Measurements from ENCODE around the gene NKIRAS2.
A peak's percentile ranks its signal among the peaks of the same experiment; 100 is the strongest.

The NKIRAS2 gene

DNA sequence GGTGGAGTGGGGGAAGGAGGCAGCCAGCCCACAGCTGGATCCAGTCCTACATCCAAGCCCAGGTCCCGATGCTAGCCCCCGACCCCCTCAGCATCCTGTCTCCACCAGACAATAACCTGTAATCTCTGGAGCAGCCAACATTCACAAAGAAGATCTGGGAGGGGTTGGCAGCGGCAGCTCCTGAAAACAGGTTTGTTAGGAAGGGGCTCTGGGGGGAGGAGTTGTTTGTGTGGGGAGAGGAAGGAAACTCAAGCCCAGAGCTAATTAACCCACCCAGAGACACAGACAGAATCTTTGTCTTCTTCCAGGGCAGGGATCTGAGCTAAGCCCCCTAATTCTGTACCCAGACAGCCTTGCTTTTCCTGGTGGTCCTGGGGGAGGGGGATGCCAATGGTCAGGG lies 35.1 kb downstream of the NKIRAS2 start:
- no peak for DNase-seq (ENCODE audit: low spot score)

DNA sequence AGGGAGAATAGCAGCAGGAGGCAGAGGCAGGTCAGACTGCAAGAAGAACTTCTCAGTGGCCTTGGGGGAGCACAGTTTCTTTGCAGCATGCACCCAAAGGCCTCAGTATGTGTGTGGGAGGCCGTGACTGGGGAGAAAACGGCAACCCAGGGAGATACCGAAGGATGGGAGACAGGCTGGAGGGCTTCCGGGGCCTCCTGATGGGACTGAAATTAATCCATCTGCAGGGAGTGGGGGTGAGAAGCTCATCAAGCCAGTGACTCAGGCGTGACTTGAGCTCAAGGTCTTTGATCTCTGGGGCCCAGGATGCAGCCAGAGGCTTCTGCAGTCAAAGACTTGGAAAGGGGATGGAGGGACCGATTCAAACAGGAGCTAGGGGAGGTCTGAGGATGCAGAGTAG lies 35.6 kb downstream of the NKIRAS2 start:
- peak; percentile 28 for DNase-seq (ENCODE audit: low spot score)

DNA sequence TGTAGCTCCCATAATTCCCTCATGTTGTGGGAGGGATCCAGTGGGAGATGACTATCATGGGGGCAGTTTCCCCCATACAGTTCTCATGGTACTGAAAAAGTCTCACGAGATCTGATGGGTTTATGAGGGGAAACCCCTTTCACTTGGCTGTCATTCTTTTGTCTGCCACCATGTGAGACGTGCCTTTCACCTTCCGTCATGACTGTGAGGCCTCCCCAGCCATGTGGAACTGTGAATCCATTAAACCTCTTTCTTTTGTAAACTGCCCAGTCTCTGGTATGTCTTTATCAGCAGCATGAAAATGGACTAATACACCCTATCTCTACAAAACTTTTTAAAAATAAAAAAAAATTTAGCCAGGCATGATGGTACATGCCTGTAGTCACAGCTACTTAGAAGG lies 36.7 kb downstream of the NKIRAS2 start:
- no peak for DNase-seq (ENCODE audit: low spot score)

DNA sequence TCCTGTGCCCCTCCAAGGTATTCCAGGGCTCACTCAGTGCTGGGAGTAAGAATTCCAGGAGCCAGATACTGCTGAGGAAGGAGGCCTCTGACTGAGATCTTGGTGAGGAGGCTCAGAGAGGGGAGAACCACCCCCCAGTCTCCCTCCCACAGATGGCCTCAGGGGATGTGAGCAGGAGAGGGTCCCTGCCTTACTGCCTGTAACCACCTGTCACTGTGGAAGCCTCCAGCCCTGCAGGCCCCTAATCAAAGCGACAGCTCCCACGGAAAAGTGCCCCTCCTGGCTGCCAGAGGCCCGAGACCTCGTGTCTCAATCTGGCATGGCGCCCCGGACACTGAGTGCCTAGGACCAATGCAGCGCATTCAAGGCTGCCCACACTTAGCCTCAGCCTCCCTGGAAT lies 38.2 kb downstream of the NKIRAS2 start:
- DNase-seq (ENCODE audit: low spot score), result no peak

DNA sequence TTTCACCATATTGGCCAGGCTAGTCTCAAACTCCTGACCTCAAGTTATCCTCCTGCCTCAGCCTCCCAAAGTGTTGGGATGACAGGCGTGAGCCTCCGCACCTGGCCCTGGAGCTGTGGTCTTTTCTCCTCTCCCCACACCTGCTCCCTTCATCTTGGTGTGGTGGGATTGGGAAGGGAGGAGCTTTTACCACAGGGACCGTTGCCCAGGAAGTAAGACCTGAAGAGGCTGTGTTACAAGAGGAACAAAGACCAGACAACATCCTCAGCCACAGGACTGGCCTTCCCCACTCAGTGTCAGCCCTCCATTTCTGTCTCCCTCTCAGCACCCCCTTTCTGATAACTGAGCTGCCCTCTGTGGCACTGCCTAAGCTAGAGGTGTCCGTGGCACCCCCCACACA lies 39.9 kb downstream of the NKIRAS2 start:
- DNase-seq (ENCODE audit: low spot score), result no peak

DNA sequence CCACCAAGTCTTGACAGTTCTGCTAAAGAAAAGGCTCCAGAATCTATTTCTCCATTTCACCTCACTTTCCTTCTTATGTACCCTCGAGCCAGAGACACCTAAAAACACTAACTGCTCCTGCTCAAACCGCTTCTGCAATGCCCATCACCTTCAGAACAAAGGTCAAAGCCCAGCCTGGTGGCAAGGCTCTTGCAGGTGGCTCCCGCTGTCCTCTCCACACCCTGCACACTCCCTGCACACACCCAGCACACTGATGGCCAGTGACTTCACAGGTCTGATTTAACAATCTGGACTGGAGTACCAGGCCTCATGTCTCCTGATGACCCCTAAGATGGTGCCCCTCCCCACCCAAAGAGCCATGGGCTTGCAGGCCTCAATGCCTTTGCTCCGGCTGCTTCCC lies 40.3 kb downstream of the NKIRAS2 start:
- no peak for DNase-seq (ENCODE audit: low spot score)

DNA sequence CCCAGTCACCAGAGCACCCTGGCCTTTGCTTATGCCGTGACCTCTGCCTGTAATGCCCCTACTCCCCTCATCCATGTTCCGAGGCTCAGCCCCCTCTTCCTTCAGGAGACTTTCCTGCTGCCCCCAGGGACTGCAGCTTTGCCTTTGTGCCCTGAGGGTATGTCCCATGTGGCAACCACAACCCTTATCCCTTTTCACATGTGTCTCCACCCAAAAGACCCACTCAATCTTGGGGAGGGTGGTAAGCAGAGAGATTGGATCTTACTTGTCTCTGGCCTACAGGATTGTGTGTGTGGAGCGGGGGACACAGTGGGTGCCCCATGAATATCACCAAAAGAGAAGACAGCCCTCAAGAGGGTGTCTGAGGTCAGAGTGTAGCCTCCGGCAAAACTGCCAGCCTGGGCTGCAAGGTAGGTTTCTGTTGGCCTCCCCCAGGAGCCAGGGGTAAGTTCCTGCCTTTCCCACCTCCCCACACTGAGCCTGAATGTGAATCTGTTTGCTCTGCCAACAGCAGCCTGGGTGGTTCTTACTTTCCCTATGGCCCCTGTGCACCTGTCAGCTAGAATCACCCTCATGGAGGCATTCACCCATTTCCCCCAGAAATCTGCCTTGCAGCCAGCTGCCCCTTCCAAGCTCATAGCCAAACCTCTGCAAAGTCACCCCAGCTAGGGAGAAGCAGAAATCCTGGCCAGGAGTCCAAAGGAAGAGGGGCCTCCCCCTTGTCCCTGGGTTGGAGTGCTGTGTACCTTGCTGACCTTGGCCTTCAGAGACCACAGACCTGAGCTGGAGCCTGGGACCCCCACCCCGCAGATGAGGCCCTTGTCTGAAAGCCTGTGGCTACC lies 42.0 kb downstream of the NKIRAS2 start:
- DNase-seq (ENCODE audit: low spot score), result no peak

DNA sequence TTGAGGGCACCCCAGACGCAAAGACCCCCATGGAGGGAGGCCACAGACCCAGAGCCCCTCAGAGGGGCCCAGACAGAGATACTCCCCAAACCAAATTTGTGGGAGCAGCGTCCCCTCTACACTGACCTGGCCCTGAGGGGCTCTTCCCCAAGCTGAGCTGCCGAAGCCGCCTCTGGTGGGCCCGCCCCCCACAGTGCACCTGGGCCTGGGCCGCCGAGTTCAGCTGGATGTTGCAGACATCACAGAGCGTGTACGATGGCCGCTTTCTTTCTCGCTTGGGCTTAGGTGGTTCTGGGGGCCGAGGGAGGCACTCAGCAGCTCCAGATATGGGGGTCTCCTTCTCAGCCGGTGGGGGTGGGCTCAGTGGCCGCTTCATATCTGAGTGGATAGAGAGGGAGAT lies 42.8 kb downstream of the NKIRAS2 start:
- DNase-seq (ENCODE audit: low spot score), result no peak

DNA sequence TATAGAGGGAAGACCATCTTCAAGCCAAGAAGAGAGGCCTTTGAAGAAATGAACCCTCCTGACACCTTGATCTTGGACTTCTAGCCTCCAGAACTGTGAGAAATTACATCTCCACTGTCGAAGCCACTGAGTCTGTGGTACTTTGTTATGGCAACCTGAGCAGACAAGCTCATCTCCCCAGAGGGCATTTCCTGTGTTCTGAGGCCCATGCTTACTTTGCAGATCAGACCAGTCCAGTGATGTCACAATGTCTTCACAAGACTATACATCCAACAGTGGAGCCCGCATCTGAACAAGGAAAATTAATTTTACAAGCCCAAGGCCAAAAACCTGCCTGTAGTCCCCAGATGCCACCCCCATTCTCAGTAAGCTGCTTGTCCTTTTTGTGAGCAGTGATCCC lies 45.3 kb downstream of the NKIRAS2 start:
- no peak for DNase-seq (ENCODE audit: low spot score)

DNA sequence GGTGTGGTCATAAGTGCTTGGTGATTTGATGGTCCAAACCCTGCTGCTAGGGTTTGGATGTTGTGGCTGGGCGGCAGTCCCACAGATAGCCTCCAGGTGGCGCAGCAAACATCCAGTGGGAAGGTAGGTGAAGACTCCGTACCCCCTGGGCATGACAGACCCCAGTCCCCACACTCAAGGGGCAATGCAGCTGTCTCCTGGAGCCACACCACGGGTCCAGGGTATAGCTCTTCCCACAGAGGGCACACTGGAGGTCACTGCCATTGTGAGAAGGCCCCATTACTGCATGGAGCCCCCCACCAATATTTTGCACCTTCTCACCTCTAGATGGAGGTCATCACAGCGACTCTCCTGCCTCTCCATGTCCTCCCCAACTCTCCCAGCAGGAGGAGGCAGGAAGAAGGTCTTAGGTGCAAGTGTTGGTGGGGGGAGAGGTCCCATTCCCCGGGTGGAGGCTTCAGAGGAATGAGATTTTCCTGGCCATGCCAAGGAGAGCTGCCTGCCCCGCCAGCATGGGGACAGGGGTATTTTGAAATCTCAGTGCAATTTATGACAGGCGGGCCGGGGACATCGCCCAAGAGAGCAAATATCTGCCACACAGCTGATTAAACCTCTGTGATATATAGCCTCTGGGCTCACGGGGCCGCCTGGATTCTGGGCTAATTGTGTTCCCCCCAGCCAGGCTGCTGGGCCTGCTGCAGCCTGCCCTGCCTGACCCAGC lies 47.6 kb downstream of the NKIRAS2 start:
- DNase-seq (ENCODE audit: low spot score), result peak; percentile 45

DNA sequence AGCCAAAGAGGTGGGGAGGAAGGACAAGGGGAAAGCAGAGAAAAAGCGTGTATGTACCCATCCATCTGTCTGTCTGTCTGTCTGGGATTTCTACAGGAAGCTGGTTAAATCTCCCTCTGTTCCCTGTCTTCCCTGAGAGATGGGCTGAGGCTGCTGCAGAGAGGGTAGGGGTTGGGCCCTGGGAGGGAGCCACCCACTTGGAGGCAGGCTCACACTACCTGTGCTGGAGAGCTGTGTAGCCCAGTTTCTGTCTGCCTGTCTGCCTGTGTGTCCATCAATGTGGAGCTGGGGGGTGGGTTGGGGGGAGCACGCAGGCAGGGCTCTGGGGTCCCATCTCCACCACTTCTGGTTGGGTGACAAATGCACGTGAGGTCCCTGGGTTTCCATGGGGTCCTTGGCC lies 49.1 kb downstream of the NKIRAS2 start:
- no peak for DNase-seq (ENCODE audit: low spot score)

DNA sequence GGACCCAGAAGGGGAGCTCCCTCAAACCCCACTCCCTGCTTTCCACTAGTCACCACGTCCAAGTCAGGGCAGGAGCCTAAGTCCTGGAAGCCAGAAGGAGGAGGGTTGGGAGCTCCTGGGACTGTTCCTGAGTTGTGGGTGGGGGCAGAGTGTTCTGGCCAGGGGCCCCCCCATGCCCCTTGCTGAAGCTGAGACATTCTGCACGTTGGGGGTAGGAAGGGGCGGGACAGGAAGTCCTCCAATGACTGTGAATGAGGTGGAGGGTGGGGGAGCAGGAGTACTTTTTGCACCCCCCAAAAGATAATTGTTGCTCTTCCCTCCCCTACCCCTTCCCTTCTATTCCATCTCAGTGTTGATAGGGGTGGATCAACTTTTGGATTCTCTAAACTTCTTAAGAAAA lies 51.9 kb downstream of the NKIRAS2 start:
- DNase-seq (ENCODE audit: low spot score), result no peak

DNA sequence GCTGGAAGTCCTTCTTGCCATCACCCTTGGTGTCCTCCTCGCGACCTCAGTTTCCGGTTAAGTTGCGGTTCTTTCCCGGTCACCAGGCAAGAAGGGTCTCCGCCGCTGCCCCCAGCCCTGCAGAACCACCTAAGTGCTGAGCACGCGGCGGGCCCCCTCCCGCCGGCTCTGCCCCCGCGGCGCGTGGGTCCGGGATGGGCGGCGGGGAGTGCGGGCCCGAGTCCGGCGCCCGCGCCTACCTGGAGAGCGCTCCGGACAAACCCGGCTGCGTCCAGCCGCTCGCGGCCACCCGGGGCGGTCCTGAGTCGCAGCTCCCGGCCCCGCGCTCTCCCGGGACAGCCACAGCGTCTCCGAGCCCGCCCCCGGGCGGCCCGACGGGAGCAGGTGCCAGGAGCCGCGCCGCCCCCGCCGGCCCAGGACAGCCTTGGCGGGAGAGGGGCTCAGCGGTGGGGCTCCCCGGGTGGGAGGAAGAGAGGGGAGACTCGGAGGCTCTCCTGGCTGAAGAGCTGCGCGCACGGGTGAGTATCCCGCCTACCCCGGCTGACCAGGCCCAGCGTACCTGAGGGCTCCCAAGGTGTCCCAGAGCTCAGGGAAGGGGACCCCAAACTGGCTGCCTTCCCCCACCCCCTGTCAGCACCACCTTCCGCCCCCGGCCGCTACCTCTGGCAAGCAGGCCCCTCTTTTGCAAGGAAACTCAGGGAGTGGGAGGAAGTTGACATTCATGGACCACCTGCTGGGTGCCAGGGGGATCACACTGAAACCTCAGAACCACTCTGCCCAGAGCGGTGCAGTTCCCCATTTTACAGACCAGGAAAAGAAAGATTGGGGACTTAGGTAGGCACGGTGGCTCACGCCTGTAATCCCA lies 52.7 kb downstream of the NKIRAS2 start:
- no peak for DNase-seq (ENCODE audit: low spot score)
